ENCODE measurements around the gene EDEM1.
"Not testable (repeated sequence)": the region's sequence is repeated elsewhere in the genome, so short reads cannot be mapped to it uniquely, and the experiment has no call there.

Gene EDEM1

DNA sequence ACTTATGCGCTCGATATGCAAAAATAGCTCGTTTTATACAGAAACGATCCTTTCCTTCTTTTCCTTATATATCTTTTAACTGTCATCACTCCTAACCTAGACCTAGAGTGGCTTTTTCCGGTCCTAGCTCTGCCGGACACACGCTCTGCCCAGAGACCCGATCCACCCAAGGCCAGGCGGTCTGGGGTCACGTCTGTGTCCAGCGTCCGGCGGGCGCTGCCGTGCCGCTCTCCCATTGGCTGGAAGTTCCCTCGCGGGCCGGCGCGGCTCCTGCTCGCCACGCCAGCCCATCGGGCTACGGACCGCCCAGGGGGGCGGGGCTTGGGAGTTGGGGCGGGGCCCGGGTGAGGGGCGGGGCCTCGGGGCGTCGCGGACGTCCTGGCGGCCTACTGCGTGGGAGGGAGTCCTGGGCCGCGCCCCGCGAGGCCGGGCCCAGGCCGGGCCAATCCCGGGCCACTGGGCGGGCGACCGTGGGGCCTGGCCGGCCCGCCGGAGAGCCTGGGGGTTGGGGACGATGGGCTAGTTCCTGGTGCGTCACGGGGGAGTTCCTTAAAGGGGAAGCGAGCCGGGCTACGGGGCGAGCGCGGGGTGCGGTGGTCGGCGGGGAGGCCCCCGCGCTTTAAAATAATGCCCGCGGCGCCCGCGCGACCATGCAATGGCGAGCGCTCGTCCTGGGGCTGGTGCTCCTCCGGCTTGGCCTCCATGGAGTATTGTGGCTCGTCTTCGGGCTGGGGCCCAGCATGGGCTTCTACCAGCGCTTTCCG lies at the start of gene EDEM1:
Gene EDEM1 (plus strand): TSS at position 552 of the 764 bp plus-strand sequence. CDS start 99 bp downstream, at position 651.
- DNase-seq (ENCODE audit: low spot score), result peak; percentile 99

DNA sequence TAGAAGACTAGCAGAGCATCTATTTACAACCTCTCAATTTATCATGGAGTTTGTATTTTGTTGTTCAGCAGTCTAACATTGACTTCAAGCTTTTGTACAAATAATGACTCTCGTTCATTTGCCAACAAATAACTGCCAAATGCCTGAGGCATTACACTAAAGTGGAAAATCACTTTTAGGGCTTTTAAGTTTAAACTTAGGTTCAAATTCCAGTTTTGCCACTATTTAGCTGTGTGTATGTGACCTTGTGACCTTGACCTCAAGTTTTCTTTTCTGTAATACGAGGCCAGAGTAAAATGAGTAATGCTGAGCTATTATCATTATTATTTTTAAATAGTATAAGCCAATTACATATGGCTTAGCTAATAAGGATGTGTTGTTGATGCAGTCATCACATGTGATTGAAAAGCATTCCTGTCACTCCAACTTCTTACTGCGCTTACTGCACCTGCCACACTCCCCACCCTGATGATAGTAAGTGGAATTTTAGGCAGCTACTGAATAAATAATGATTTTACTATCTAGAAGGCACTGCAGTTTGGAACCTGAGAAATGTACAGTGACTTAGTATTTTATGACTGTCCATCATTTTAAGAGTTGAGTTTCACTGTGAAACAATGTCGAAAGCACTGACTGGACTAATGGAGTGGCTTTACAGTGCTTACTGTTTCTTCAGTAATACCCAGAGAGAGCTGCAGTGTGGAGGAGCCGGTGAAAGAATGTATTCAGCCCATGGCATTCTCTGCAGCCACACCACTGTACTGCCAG lies 49.1 kb upstream of the EDEM1 start:
- DNase-seq (ENCODE audit: low spot score), result no peak

DNA sequence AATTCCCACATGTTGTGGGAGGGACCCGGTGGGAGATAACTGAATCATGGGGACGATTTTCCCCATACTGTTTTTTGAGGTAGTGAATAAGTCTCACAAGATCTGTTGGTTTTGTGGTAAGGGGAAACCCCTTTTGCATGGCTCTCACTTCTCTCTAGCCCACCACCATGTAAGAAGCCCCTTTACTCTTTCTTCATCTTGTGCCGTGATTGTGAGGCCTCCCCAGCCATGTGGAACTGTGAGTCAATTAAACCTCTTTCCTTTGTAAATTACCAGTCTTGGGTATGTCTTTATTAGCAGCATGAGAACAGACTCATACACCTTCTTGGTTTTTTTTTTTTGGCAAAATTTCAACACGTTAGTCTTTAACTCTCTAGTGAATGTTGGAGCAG lies 47.3 kb upstream of the EDEM1 start:
- no peak for DNase-seq (ENCODE audit: low spot score)

DNA sequence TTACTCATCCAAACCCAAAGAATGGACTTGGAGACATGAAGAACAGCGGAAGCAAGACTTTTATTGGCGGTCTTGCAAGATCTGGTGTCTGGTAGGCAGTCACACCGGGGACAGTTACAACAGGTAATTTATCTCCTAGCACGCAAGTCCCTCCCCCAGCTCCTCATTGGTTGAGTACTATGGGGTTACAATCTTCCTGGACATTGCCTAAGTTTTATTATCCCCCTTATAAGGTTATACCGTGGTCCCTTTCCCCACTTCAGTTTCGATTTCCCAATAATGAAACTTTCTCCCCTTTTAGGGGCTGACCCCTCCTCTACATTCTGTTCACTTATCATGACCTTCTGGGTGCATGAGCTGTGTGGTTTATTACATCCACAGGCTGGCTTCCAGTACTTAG lies 46.7 kb upstream of the EDEM1 start:
- no peak for DNase-seq (ENCODE audit: low spot score)

DNA sequence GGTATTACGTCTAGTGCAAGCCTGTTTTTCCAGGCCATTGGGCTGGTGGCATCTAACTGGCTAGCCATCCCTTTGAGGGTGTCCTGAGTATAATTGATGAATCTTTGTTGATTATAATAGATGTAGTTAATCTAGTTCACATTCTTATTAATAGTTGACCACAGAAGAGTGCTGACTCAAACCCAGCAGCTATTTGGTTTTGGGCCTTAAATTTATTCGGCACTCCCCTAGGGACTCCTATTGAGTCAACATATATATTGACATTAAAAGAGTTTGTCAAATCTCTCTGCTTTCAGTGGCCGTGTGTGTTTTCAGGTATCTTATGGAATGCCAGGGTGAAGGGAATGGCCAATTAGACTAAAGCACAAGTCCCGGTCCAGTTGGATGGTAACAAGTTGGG lies 45.7 kb upstream of the EDEM1 start:
- DNase-seq (ENCODE audit: low spot score), result no peak

DNA sequence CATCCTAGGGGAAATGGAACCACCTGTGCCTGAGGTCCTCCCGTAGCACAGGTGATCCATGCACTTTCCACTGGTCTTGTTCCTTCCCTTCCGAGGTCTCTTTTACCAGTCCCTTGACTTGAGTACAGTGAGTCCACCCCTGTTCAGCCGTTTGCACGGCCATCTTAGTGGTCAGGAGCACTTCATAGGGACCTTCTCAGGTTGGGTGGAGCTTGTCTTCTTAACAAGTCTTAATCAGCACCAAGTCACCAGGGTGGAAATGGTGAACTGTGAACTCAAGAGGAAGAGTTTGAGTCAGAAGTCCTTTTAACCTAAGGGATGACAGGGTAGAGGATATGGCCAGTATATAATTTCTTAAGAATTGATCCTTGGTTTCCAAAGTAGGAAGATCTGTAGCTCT lies 44.0 kb upstream of the EDEM1 start:
- DNase-seq (ENCODE audit: low spot score), result no peak

DNA sequence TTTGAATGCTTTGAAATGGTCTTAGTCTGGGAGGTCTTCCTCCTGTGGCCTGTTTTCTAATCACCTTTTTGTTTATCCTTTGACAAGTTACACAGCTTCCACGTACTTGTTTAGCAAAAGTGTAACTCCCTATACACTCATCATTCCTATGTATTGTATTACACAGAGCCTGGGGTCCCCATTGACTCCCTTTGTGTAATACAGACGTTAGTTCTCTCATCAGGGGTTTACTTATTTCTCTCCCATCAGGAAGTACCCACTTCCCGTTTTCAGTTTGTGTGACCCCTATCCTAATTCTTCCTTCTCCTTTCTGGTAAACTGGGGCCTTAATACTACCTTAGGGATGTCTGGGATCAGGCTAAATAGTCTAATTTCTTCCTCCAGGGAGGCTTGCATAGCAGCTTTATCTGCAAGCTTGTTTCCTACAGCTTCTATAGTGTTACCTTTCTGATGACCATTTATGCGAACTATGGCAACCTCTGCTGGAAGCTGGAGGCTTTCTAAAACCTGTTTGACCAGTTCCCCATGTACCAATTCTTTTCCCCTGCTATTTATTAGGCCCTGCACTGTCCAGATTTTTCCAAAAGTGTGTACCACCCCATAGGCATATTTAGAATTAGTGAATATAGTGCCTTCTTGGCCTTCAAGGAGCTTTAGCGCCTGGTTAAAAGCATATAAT lies 43.1 kb upstream of the EDEM1 start:
- DNase-seq (ENCODE audit: low spot score), result no peak

DNA sequence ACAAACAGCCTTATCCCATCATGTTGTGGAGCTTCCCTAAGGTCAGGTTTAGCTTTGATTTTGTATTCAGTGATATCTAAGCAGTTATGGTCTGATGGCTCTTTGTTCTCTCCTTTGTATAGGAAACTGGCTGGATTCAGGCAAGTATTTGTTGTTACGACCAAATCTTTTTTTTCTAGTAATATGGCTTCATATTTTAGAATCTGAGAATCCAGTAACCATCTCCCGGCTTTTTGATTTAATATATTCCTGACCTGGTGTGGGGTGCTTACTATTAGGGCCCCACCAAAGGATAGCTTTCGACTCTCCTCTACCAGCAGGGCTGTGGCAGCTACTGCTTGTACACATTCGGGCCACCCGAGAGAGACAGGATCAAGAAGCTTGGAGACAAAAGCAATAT lies 42.4 kb upstream of the EDEM1 start:
- DNase-seq (ENCODE audit: low spot score), result no peak

DNA sequence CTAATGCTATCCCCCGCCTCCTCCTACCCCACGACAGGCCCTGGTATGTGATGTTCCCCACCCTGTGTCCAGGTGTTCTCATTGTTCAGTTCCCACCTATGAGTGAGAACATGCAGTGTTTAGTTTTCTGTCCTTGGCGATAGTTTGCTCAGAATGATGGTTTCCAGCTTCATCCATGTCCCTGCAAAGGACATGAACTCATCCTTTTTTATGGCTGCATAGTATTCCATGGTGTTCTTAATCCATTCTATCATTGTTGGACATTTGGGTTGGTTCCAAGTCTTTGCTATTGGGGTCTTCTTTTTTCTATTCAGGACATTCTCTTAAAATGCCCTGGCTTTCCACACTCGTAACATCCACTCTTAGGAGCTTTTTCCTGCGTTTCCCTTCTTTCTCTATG lies 40.4 kb upstream of the EDEM1 start:
- not testable (repeated sequence) for DNase-seq (ENCODE audit: low spot score)

DNA sequence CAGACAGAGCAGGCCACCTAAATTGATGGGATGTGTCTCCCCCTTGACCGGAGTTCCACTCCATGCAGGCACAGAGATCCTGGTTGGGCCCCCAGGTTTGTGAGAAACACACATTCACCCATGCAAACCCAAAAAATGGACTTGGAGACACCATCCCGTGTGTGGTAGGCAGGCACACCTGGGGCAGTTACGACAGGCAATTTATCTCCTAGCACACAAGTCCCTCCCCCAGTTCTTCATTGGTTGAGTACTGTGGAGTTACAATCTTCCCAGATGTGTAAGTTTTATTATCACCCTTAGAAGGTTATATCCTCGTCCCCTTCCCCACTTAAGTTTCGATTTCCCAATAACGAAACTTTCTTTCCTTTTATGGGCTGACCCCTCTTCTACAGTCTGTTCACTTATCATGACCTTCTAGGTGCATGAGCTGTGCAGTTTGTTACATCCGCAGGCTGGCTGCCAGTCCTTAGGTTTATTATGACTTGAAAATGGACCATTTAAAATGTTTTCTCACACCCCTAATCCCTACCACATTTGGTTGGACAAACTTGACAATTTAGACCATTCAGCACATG lies 38.1 kb upstream of the EDEM1 start:
- no peak for DNase-seq (ENCODE audit: low spot score)

DNA sequence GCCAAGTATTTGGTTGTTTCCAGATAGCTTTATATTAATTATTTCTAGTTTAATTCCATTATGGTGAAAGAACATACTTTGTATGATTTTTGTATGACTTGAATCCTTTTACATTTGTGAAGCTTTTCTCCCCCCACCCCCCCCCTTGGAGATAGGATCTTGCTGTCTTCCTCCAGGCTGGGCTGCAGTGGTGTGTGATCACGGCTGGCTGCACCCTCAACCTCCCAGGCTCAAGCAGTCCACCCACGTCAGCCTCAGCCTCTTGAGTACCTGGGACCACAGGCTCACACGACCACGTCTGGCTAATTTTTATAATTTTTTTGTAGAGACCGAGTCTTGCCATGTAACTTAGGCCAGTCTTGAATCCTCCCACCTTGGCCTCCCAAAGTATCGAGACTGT lies 35.9 kb upstream of the EDEM1 start:
- DNase-seq (ENCODE audit: low spot score), result no peak

DNA sequence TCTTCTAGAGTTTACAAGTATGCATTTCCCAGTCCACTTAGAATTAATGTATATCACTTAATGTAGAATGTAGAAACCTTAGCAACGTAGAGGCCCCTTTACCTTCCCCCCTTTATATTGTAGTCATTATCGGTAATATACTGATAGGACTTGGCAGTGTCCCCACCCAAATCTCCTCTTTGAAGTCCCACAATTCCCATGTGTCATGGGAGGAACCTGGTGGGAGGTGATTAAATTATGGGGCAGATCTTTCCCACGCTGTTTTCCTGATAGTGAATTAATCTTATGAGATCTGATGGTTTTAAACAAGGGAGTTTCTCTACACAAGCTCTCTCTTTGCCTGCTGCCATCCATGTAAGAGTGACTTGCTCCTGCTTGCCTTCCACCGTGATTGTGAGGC lies 34.4 kb upstream of the EDEM1 start:
- no peak for DNase-seq (ENCODE audit: low spot score)

DNA sequence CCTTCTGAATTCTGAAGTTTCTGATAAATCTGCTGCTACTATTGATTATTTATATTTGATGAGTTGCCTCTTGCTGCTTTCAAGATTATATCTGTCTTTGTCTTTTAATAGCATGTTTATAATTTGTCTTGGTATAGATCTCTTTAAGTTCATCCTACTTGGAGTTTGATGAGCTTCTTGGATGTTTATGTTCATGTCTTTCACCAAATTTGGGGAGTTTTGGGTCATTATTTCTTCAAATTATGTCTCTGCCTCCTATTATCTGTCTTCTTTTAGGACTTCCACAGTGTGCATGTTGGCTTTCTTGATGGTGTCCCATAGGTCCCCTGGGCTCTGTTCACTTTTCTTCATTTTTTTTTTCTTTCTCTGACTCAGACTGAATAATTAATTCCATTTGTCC lies 32.3 kb upstream of the EDEM1 start:
- DNase-seq (ENCODE audit: low spot score), result no peak

DNA sequence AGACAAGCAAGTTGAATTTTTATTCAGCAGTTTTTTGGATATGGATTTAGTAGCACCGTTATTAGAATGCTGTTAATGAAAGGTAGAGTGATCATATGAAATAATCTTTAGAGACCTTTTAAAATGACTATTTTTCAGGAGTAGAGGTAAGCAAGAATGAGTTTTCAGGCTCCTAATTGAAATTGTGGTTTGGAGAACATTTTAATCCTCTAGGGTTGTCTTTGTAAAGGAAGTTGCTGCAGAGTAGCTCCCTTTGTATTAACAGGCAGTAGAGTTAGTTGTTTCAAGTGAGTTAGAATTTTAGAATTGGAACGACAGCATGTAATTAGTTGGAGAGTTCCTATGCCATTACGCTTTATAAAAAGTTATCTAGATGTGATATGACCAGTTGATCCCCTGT lies 27.2 kb upstream of the EDEM1 start:
- DNase-seq (ENCODE audit: low spot score), result no peak

DNA sequence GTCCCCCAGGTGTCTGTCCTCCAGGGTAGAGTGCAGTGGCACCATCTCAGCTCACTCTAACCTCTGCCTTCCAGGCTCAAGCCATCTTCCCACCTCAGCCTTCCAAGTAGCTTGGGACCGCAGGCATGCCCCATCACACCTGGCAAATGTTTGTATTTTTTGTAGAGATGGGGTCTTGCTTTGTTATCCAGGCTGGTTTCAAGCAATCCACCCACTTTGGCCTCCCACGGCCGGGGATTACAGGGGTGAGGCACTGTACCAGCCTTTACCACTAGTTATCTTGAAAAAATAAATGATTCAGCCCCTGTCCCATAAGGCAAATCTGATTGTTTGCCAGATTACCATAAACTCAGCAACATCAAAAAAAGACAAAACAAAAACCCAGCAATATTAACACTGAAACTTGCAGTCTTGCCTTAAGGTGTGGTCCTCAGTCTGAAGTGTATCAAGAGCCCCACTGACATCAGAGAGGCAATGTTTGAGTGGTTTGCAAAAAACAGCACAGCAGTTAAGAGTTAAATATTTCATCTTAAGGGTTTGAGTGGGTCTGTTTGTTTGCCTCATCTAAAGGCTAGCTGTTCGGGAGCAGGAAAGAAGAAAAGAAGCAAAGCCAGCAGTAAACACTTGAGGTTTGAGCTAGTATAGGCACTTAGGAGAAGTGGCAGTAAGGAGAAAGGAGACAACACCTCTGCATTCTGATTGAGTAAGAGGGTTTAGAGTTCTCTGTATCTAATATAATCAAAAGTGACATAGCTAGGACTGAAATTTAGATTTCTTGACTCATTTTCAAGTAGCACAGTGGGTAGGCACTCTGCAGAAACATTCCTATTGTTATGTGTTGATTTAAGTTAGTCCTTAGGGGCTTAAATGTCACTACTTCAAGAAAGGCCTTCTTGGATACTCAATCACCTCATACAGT lies 26.3 kb upstream of the EDEM1 start:
- DNase-seq (ENCODE audit: low spot score), result no peak

DNA sequence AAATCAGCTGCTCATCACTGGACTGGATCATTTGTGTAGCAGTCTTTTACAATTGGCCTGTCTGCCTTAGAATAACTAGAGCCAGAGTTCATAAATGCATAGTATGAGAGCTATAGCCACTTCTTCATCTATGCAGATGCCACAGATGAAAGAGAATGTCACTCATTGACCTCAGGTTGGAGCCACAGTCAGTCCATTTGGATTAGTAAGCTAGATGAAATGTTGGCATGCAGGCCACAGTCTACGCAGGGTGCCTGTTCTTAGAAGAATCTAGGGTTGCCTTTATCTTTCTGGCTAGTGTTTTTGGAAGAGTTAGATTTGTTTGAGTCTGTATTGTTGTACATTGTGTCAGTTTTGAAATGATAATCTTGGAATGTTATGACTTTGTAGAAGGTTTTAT lies 25.4 kb upstream of the EDEM1 start:
- no peak for DNase-seq (ENCODE audit: low spot score)

DNA sequence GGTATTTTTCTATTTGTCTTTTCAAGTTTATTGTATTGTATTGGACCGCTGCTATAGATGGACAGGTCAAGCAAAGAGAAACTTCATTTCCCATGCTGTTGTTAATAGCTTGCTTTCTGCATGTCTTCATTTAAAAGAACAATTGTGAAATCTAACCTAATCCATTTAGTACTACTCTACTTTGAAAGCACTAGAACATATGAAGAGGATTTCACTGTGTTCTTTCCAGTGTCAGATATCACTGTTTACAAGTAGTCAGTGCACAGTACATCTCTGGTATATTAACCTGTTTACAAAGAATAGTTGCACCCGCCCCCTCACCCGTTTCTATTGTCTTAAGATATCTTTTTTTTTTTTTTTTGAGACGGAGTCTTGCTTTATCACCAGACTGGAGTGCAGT lies 21.8 kb upstream of the EDEM1 start:
- no peak for DNase-seq (ENCODE audit: low spot score)

DNA sequence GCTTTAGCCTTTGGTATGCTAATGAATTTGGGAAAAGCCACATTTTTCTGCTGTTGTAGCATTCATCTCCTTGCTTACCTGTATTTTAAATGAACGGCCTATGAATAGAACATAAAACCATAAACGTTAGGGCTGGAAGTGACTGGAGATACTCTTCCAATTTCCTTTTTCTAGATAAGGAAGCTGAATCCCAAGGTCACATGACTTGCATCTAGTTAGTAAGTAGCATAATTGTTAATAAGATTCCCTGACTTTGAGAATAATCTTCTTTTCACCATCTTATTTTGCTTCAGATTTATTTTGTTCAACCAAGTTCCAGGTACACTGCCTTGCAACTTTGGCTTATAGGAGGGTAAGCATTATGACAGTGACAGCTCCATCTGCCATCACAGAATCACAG lies 20.7 kb upstream of the EDEM1 start:
- no peak for DNase-seq (ENCODE audit: low spot score)

DNA sequence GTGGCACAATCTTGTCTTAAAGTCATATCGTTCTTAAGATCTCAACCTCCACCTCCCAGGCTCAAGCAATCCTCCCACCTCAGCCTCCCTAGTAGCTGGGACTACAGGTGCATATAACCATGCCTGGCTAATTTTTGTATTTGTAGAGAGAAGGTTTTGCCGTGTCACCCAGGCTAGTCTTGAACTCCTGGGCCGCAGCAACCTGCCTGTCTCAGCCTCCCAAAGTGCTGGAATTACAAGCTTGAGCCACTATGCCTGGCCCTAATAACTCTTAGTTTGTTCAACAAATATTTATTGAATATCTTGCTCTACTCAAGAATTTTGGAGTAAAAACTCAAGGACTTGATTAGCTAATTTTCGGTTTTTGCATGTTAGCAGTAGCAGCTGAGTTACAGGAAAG lies 19.4 kb upstream of the EDEM1 start:
- no peak for DNase-seq (ENCODE audit: low spot score)

DNA sequence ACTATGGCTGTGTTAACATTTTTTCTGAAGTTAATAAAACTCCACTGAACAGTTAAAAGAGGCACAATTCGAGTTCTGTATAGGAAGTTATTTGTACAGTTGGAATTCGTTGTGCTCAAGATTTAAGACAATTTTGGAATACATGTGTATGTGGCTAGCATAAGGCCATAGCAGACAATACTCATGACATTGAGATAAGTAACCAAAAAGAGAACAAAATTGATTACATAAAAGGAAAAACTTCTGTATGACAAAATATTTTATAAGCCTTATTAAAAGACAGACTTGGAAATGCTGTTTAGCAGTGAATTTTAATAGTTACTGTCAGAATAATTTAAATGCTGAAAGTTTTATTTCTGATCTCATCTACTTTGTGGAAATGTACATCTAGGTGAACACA lies 17.7 kb upstream of the EDEM1 start:
- no peak for DNase-seq (ENCODE audit: low spot score)

DNA sequence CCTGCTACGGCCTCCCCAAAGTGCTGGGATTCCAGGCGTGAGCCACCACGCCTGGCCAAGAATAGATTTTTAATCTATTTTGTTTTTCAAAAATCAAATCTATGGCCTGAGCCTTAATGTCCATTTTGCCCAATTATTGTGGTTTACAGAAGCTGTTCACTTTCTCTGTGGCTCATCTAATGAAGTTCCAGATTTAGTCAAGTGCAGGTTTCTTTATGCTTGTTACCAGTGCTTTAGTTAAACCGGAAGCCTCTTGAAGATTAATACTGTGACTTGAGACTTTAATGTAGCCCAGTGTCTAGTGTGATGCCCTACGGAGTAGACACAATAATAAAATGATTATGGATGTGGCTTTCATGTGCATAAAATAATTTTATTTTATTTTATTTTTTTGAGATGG lies 16.5 kb upstream of the EDEM1 start:
- DNase-seq (ENCODE audit: low spot score), result no peak

DNA sequence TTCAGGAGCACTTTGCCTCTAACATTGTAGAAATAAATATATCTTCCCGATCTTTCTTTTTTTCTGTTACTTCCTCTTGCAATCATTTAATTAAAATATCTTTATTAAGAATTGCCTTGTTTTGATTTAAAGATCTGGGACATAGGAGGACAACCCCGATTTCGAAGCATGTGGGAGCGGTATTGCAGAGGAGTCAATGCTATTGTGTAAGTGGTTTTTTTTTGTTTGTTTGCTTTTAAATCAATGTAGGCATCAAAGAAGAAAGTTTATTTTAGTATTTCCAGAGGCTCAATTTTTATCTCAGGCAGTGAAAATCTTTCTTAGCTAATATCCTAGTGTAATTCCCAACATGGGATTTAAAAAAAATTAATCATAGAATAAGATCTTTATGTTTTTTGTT lies 15.5 kb upstream of the EDEM1 start:
- no peak for DNase-seq (ENCODE audit: low spot score)

Measured in D341Med (cell line).